VCaP (cell line): ENCODE results near the gene OR6Q1.

Experiments used
- H3K27ac ChIP-seq: fragments of 450-650 bp; 2 replicates; pipeline ENCODE4 v1.5.1; 2017
- TF ChIP-seq, protein P1 (sequence below): fragments of 450-650 bp; conservative IDR thresholded peaks from 2 replicates; pipeline ENCODE4 v1.5.1; 2017; ENCODE audit warnings: mild to moderate bottlenecking, moderate library complexity

OR6Q1 gene

GRCh38 chr11:58068655-58069054 is 37.9 kb downstream of the OR6Q1 start:
- H3K27ac ChIP-seq: no peak overlapping the region
- TF ChIP-seq, protein P1, sequence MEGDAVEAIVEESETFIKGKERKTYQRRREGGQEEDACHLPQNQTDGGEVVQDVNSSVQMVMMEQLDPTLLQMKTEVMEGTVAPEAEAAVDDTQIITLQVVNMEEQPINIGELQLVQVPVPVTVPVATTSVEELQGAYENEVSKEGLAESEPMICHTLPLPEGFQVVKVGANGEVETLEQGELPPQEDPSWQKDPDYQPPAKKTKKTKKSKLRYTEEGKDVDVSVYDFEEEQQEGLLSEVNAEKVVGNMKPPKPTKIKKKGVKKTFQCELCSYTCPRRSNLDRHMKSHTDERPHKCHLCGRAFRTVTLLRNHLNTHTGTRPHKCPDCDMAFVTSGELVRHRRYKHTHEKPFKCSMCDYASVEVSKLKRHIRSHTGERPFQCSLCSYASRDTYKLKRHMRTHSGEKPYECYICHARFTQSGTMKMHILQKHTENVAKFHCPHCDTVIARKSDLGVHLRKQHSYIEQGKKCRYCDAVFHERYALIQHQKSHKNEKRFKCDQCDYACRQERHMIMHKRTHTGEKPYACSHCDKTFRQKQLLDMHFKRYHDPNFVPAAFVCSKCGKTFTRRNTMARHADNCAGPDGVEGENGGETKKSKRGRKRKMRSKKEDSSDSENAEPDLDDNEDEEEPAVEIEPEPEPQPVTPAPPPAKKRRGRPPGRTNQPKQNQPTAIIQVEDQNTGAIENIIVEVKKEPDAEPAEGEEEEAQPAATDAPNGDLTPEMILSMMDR: no peak

- no peak overlapping the region for H3K27ac ChIP-seq
- TF ChIP-seq, protein P1: no peak
These were observed 39.8 kb downstream of the OR6Q1 start for GRCh38 chr11:58070585-58070984.

DNA sequence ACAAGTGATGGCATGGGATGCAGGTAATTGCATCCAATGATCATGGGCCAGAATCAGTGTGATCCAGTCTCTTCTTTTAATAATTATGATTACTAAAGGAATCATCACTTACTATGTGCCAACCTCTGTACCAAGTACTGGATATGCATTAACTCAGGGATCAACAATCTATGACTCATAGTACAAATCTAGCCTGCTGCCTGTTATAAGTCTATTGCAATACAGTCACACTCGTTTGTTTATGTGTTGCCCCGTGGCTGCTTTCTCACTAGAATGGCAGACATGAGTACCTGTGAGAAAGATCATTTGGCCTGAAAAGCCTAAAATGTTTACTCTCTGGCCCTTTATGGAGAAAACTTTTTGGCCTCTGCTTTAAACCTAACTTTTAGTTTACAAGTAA is 45.0 kb downstream of the OR6Q1 start:
- H3K27ac ChIP-seq: no peak overlapping the region
- TF ChIP-seq, protein P1: no peak
